GM11168 (cell line): Measurements from ENCODE around the gene SLC3A2.
"Not testable (repeated sequence)": the region's sequence is repeated elsewhere in the genome, so short reads cannot be mapped to it uniquely, and the experiment has no call there.

Source experiments
- in situ Hi-C: fragments of 300-500 bp; cut with MboI; formaldehyde crosslinking; loops from one replicate; pipeline ENCODE4 v1.12.0; 2022; ENCODE audit warnings: low sequenced_read_pairs; ENCODE audit not compliant: unreplicated experiment

The SLC3A2 gene

GRCh38 chr11:62925308-62925707 is 44.6 kb downstream of the SLC3A2 start:
- in situ Hi-C loops = no loop called here

DNA sequence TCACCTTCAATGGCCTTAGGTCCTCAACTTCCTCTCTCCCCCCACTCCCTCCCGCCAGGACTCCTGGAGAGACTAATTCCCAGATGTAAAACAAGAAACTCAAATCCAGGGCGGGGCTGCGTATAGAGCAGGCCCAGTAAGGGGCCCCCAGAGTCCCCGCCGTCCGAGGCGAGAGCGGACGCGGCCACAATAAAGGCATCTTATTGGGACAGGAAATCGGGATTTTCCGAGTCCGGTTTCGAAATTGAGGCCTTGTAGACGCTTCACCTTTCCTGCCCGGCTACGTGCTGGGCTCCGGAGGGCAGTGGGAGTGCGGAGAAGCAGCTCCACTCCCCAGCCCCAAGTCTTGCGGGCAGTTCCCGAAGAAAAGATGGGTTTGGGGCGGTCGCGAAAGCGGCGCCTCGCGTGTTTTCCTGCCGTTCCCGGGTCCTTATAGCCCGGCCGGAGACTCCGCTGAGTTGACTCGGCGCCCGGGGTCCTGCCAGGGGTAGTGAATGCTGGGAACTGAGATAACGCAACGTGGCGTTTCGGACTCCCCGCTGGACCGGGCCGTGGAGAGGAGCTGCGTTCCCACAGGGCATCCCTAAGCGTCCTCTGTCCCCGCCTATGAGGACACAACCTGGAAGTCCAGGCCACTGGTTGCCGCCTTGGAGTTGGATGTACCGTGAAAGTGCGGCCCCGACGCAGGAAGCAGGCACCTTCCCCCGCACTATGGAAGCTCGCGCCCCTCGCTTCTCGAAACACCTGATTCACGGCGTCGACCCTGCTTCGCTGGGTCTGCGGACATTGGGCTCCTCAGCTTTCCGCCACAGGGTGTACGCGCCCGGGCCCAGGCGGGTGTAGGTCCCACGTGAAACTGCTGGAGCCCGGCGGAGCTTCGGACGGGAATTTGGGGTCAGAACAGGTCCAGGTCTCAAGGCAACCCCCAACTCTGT is 45.3 kb downstream of the SLC3A2 start:
- in situ Hi-C loops = no loop called here

- in situ Hi-C loops = no loop called here
These were observed 46.2 kb downstream of the SLC3A2 start for GRCh38 chr11:62926680-62927455.

DNA sequence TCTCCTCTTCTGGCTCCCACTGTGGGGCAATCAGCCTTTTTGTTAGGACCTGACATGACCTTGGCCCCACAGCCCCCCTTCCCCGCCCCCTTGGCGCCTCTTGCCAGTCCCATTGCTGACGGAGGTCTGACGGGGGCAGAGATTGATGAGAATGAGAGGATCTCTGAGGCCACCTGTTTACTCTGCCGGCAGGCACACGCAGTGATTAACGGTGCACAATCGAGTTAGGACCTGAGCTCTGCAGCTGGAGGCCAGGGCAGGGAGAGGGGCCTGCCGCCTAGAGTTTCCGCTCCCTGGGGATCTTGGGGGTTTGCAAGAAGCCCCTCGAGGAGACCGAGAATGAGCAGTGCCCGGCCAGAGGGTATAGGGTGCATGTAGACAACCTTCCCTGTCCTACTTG is 47.3 kb downstream of the SLC3A2 start:
- in situ Hi-C loops = no loop called here

- in situ Hi-C loops = no loop called here
These were observed 49.5 kb downstream of the SLC3A2 start for GRCh38 chr11:62930157-62930556.

DNA sequence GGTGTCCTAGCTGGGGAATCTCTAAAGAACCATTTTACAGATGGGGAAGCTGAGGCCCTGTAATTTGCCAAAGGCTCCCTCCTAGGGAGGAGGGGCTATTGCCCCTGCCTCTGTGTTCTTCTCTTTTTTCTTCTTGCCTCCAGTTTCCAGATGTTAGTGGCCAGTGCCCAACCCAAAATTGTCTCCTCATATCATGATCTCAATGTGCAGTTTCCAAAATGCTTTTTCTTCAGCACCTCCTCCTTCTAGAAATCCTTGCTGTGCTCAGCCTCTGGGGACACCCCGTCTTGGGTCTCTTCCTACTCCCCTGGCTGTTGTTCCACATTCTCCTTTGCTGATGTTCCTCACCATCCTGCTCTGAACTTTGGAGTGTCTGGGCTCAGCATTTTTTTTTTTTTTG is 50.0 kb downstream of the SLC3A2 start:
- in situ Hi-C loops = no loop called here

DNA sequence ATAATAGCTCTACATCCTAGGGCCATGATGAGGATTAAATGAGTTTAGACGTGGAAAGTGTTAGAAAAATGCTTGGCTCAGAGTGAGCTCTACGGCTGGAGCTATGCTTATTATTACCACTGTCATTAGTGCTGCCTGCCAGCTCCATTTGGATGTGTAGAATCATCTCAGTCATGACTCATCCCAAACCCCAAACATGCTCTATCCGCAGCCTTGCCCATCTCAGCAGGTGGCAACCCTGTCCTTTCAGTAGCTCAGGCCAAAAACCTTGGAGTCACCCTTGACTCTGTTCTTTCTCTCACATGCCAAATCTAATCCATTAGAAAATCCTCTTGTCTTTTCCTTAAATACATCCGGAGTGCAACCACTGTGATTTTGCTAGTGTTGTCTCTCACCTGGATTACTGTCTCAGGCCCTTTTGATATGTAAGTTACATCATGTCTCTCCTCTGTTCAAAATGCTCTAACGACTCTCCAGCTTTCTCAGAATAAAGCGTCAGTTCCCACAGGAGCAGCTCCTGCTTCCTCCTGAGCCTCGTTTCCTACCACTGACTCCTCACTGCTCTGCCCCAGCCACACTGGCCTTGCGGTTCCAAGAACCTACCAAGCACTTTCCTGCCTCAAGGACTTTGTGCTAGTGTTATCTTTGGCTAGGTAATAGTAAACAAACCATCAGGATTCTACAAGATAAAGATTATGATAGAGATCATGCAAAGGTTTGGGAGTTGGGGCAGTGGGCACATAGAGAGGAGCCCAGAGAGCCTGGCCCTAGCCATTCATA is 51.0 kb downstream of the SLC3A2 start:
- in situ Hi-C loops = no loop called here

- in situ Hi-C loops = no loop called here
These were observed 52.6 kb downstream of the SLC3A2 start for GRCh38 chr11:62933285-62933684.

GRCh38 chr11:62933750-62934495 is 53.2 kb downstream of the SLC3A2 start:
- in situ Hi-C loops = no loop called here

DNA sequence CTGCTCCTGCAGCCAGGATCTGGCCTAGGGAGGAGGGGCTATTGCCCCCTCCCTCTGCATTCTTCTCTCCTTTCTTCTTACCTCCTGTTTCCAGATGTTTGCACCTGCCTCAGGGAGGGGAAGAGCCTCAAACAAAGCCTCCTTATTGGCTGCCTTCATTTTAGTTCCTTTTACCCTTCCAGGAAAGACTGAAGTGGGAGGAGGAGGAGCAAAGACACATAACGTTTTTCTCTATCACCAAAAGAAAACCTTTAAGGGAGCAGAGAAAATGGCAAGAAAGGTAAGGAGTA is 53.7 kb downstream of the SLC3A2 start:
- in situ Hi-C loops = no loop called here

- in situ Hi-C loops = not testable (repeated sequence)
These were observed 56.8 kb downstream of the SLC3A2 start for GRCh38 chr11:62937528-62937927.
